Posterior cingulate gyrus (tissue), 11 donors: ENCODE measurements around the gene AFAP1L2.

ENCODE experiments used
- DNase-seq, 10 donors: peaks; one replicate each; pipeline versions ENCODE4 v3.0.0 to v3.0.0-alpha.2; 2020 to 2021; ENCODE audit warnings: mixed read lengths in 3 of 10
- intact Hi-C: fragments of 100-400 bp; cut with DNase I; formaldehyde crosslinking; loops from one replicate; pipeline ENCODE4 v1.15.1; 2023

The AFAP1L2 gene

GRCh38 chr10:114279901-114280644 is 124.2 kb downstream of the AFAP1L2 start:
- intact Hi-C loops, result no loop called here
- no peak for DNase-seq

- intact Hi-C loops, result no loop called here
Observed at GRCh38 chr10:114279289-114279688, 125.0 kb downstream of the AFAP1L2 start.

DNA sequence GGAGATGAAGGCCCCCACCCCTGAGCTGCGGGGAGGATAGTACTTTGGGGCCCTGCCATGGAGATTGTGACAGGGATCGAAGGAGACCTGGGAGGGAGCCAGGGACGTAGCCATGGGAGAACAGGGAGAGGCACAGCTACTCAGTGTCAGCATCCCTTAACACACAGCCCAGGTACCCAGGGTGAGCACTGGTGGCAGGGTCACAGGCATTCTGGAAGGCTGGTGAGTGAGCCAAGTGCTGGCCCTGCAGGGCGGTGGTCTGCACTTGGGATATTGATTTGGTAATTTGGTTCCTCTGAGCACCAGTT is 125.5 kb downstream of the AFAP1L2 start:
- intact Hi-C loops, result no loop called here
- no peak for DNase-seq

More at GRCh38 chr10:114279289-114279688, 125.0 kb downstream of the AFAP1L2 start:
- DNase-seq, result no peak

DNA sequence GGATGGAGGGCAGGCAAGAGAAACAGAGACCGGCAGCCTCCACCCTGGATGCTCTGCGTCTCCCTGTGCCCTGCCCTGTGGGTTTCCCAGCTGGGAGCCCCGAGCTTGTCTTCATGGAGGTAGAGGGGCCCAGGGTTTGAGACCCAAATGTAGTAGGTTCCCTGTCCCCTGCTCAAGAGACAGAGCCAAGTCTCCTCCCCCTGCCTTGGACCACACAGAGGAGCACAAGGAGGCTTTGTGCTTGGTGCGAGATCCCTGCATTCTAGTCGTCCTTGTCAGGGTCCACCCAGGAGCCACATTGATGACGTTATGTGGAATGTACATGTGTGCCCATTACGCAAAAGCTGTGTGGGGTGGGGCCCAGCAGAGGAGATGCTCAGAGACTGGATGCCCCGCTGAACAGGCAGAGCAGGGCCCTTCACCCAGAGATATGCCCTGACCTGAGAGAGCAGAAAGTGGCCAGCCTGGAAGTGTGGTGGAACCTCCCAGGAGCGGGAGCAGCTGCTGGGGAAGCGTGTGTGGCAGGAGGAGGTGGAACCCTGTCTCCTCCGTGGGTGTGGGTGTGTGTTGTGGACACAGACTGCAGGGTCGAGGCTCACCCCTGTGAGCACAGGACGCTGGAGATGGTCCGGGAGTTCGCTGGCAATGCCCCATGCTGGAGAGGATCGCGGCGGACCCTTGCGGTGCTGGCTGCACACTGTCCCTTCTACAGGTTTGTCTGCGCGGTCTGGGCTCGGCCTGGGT is 126.0 kb downstream of the AFAP1L2 start:
- DNase-seq, result no peak
- intact Hi-C loops, result no loop called here

GRCh38 chr10:114276671-114277070 is 127.6 kb downstream of the AFAP1L2 start:
- DNase-seq, result no peak
- intact Hi-C loops, result no loop called here

GRCh38 chr10:114276066-114276465 is 128.2 kb downstream of the AFAP1L2 start:
- intact Hi-C loops, result no loop called here
- DNase-seq, result no peak

GRCh38 chr10:114274616-114275453 is 129.5 kb downstream of the AFAP1L2 start:
- intact Hi-C loops, result no loop called here
- DNase-seq, result no peak

- intact Hi-C loops, result no loop called here
- no peak for DNase-seq
Observed at GRCh38 chr10:114273910-114274309, 130.4 kb downstream of the AFAP1L2 start.

DNA sequence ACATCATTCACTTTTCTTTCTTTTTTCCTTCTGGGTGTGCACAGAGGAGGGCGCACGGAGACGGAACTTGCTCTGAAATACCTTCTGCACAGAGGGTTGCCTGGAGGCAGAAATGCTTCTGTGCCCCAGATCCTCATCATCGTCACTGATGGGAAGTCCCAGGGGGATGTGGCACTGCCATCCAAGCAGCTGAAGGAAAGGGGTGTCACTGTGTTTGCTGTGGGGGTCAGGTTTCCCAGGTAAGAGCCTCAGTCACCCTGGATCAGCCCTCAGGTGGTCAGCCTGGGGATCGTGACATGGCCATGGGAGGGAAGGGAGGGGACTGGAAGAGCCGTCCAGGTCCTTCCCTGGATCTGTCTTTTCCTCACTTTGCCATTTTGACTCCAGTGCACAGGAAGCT is 131.6 kb downstream of the AFAP1L2 start:
- intact Hi-C loops, result no loop called here
- no peak for DNase-seq

DNA sequence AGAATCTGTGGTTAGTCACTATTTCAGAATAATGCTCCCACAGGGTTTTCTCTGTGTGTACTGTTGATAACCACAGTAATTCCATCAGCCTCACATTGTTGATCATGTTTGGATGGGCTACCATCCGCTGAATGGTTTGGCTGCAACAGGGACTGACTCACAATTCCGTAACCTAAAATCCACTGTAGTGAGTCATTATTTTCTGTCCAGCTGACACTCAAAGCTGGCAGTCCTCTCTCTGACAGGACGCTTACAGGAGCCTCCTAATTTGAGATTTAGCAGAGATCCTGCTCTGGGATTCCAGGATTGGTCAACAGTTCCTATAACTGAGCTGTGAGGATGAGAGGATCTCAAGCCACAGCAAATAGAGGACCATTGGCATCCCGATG is 132.5 kb downstream of the AFAP1L2 start:
- no peak for DNase-seq
- intact Hi-C loops, result no loop called here

GRCh38 chr10:114271075-114271778 is 133.1 kb downstream of the AFAP1L2 start:
- intact Hi-C loops, result no loop called here
- DNase-seq, result no peak

DNA sequence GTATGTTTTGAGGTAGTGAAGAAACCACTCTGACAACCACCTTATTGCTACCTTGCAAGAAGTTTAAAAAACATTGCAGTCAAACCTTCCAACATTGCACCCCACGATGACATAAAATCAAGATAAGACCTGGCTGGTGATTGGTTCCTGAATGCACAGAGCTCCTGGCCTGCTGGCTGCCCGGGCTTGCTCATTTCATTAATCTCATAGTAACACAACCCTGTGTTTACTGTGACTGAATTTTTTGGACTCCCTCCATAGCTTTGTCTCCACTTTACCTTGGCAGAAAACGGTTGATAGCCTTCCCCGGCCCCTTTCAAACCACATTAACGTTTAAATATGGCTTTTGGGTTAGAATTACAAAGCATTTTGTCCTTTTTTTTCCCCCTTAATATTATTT is 137.8 kb downstream of the AFAP1L2 start:
- intact Hi-C loops, result no loop called here
- peak in 1 of 10 donors; percentile 4 for DNase-seq

DNA sequence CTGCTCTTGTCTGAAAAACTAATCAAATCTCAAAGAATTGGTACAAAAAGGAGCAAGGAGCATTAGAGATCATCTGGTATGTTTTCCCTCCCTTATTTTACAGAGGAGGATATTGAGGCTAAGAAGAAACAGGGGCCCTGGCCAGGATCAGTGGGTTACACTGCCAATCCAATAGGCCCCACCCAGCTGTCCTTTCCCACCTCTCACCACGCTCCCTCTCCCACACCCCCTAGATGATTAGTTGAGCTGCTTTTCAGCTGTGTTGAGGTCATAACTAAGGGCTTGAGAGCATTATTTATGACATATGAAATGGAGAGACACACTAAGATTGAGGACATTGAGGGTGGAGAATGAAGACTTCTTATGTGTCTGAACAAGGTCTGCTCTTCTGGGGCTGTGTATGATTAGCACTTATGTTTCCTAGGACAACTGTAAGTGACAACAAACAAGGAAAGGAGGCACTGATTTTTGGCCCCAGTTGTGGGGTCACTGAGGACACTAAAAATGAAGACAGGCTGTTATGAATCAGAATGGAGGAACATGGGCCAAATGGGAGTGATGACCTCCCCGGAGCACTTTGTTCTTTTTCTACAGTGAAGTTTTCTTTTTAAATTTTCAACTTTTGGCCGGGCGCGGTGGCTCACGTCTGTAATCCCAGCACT is 138.8 kb downstream of the AFAP1L2 start:
- intact Hi-C loops, result no loop called here
- peak in 1 of 10 donors; percentile 22 for DNase-seq

GRCh38 chr10:114262496-114262895 is 141.8 kb downstream of the AFAP1L2 start:
- intact Hi-C loops, result no loop called here
- no peak for DNase-seq

DNA sequence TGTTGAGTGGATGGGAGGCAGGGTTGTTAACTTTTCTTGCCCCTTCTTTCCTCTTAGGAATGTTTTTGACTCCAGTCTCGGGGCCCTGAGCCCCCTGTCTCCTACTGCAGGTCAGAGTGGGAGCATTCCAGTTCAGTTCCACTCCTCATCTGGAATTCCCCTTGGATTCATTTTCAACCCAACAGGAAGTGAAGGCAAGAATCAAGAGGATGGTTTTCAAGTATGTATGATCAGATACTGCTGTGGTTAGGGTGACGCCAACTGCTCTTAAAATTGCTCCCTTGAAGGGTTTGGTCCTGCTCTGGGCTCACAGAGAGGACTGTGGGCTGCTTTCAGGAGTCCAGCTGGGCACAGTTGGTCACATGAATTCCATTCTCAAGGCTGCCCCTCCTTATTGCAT is 143.2 kb downstream of the AFAP1L2 start:
- intact Hi-C loops, result no loop called here
- DNase-seq, result no peak

GRCh38 chr10:114260366-114260765 is 143.9 kb downstream of the AFAP1L2 start:
- DNase-seq, result no peak
- intact Hi-C loops, result no loop called here

DNA sequence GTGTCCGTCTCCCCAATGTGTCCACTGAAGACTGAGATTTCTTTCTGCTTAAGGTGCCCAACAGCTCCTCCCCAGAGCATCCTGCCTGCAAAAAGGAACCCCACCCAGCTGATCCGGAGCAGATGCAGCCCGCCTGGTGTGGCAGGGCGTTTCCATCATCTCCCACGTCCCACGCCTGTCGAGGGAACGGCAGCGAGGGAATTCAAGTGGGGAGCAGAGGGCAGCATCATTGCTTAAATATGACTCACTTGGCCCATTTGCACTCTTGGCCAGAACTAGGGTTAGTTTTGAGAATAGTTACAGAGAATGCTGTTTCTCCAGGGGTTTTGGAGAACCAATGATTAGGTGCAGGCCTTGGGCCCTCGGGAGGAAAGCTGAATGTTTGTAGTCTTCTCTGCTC is 144.5 kb downstream of the AFAP1L2 start:
- DNase-seq, result no peak
- intact Hi-C loops, result no loop called here

DNA sequence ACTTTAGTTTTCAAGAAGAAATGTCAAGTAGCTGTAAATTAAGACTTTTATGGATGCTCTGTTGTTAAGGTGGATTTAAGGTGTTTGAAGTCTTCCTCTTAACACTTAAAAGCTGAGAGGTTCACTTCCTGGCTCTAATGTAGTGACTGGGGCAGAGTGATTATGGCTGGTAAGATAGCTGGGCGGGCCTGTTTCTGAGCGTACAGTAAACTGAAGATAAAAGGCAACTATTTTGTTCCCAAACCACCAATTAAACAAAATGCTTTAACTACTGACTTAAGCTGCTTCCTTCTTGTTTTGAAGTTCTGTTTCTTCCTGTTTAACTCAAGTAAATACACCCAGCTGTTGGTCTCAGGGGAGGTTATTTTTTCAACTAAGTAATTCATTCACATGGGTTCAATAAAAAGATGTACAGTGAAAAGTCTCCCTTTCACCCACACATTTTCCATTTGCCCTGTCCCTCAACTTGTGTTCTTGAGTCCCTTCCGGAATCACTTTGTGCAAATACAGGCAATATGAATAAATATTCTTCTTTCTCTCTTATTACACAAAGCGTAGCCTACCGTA is 145.9 kb downstream of the AFAP1L2 start:
- intact Hi-C loops, result no loop called here
- no peak for DNase-seq

DNA sequence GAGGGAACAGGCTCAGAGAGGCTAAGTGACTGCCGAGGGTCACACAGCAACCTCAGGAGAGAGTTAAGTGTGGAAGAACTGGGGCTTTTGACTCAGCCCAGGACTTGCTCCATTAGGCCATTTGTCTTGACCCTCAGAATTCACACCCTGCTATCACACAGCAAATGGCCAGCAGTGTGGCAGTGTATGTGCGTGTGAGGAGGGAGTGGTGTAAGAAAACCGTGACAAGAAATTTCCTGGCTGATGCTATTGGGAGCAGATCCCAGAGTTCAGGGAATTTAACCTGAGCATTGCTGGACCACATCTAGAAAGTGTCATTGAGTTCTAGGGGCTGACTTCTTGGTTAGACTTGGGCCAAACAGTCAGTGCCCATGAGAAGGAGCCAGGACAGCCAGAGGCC is 146.8 kb downstream of the AFAP1L2 start:
- DNase-seq, result no peak
- intact Hi-C loops, result no loop called here

DNA sequence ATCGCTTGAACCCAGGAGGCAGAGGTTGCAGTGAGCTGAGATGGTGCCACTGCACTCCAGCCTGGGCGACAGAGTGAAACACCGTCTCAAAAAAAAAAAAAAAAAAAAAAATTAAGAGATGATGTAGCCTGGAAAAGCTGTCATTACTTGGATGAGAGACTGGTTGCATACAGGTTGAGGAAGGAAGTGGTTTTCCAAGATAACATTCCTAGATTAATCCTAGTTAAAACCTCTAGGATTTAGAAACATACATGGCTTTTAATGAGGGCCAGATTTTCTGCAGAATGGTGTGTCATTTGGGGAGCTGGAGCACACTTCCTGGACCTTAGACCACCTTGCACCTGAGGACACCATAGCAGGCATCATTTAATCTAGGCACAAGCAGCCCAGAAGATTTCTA is 147.5 kb downstream of the AFAP1L2 start:
- no peak for DNase-seq
- intact Hi-C loops, result no loop called here
